Activated T-cell treated with anti-CD3 and anti-CD28 coated beads for 24 hours (primary cell): ENCODE results near the gene FAM193B.
"Not testable (repeated sequence)": the region's sequence is repeated elsewhere in the genome, so short reads cannot be mapped to it uniquely, and the experiment has no call there.

Experiments used
- DNase-seq: peaks from one replicate; pipeline ENCODE4 v3.0.0-alpha.2; 2020; ENCODE audit warnings: low read depth

The FAM193B gene

DNA sequence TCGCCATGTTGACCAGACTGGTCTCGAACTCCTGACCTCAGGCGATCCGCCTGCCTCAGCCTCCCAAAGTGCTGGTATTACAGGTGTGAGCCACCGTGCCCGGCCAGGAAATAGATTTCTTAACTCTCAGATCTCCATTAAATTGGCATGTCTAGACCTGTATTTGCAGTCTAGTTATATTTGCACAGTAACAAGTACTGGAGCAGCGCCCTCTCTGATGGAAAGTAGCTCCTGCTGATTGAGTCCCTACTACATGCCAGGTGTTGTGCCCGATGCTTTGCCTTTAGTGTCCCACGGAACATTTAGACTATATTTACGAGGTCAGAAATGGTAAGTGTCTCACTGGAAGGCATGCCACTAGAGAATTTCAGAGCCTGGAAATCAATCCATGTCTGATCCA, 21.8 kb upstream of the FAM193B start:
- no peak for DNase-seq

DNA sequence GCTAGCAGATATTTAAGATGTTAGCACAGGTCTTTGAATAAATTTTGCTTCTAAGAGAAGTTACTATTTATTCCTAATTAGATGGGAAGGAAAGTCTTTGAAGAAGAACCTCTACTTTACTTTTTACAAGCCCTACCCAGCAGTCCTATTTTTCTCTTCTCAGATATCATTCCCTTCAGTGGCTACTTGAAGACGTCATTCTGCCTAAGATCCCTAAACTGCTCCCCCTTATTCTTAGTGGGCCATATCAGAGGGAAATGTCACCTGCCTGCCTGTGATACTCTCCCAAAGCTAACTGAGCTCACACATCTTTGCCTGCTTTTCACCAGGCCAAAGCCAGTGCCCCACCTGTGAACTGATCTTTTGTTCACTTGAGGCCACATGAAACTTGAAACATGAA, 21.1 kb upstream of the FAM193B start:
- no peak for DNase-seq

- no peak for DNase-seq
Observed at GRCh38 chr5:177569894-177570293, 15.5 kb upstream of the FAM193B start.

DNA sequence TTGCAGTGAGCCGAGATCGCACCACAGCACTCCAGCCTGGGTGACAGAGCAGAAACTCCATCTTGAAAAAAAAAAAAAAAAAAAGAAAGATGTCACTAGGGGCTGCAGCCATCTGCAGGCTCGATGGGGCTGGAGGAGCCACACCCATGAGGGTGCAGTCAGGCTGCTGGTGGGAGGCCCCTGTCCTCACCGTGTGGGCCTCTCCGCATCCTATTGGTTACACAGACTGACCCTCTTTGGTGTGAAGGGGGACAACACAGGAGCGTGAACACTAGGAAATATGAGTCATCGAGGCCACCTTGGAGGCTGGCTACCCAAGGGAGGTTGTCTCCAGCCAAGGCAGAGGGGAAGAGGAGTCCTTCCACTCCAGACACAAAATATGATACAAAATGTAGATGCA, 14.0 kb upstream of the FAM193B start:
- DNase-seq: no peak

DNA sequence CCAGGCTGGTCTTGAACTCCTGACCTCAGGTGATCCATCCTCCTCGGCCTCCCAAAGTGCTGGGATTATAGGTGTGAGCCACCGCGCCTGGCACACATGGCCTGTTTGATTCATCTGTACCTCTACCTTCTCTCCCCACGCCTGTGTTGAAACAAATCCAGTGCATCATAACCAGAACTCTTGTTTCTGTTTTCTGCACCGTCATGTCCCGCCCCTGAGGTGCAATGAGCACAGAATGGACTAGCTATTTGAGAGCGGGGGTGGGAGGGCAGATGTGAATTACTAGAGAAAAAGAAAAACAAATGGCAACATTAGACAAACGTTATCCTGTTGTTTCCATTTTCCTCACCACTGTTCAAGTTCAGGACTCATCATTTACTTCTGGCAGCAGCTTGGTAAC, 10.7 kb upstream of the FAM193B start:
- DNase-seq: no peak

DNA sequence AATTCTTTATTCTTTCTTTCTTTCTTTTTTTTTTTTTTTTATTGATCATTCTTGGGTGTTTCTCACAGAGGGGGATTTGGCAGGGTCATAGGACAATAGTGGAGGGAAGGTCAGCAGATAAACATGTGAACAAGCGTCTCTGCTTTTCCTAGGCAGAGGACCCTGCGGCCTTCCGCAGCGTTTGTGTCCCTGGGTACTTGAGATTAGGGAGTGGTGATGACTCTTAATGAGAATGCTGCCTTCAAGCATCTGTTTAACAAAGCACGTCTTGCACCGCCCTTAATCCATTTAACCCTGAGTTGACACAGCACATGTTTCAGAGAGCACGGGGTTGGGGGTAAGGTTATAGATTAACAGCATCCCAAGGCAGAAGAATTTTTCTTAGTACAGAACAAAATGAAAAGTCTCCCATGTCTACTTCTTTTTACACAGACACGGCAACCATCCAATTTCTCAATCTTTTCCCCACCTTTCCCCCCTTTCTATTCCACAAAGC, 5.1 kb upstream of the FAM193B start:
- DNase-seq: not testable (repeated sequence)

- DNase-seq: no peak
Observed at GRCh38 chr5:177557796-177558195, 3.4 kb upstream of the FAM193B start.

DNA sequence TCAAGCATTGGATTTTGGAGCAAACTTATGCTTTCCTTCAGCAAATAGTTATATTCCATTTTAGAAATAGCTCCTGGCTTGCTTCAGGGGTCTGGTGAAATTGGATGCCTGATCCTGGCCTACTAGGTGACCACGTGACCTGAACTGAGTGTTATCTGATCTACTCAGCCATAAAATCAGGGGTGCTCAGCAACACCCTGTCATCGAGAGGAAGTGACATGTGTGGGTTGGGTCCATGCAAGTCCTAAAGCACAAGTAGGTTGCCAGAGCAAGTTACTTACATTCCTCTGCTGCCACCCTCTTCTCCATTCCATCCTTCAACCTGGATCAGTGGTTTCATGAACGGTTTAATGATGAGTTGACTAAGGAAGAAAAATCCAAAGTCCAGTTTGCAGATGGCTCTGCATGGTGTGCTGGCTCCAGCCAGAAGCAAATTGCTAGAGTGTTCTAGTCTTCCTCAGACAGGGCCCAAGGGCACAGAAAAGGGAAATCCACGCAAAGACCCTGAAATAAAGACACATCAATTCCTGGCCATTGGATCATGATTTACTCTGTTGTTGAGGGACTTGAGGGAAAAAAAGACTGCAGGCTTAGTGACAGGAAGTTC, 2.8 kb upstream of the FAM193B start:
- DNase-seq: no peak

- no peak for DNase-seq
Observed at GRCh38 chr5:177555665-177556064, 1.3 kb upstream of the FAM193B start.

DNA sequence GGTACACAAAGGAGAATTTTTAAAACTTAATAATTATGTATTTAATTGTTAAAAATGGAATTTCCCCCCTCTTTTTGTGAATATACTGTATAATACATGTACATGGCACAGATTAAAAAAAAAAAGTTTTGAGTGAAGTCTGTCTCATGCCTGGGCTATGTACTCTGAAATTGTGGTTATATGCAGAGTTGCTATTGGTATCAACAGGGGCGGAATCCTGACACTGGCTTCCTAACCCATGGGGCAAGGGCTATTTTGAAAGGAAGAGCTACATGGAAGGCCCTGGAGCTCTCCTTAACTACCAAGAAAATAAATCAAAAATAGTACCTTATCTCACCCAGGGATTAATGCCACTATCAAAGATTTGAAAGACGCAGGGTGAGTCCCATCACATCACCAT, 865 bp upstream of the FAM193B start:
- DNase-seq: no peak

GRCh38 chr5:177553671-177554429, 513 bp downstream of the FAM193B start:
- DNase-seq: peak; percentile 16

- DNase-seq: no peak
Observed at GRCh38 chr5:177552839-177553455, 1.4 kb downstream of the FAM193B start.

- DNase-seq: no peak
Observed at GRCh38 chr5:177550122-177550521, 4.2 kb downstream of the FAM193B start.

- DNase-seq: no peak
Observed at GRCh38 chr5:177548495-177548894, 5.9 kb downstream of the FAM193B start.

DNA sequence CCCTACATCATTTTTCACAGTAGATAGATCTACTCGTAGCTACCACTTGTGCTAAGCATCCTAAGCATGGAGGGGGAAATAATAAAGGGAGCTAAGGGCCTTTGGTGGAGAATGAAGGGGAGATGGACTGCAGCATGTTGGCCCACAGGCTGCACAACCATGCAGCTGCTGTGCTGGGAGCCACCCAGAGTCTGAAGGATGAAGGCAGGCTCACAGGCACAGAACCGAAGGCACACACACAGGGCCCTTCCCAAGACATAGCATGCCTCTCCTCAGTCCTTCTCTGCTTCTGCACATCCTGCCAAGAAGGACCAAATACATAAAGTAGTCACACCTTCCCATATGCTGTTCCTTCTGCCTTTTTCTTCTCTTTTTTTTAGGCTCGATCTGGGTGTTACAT, 6.6 kb downstream of the FAM193B start:
- no peak for DNase-seq

GRCh38 chr5:177546258-177546741, 8.1 kb downstream of the FAM193B start:
- no peak for DNase-seq

DNA sequence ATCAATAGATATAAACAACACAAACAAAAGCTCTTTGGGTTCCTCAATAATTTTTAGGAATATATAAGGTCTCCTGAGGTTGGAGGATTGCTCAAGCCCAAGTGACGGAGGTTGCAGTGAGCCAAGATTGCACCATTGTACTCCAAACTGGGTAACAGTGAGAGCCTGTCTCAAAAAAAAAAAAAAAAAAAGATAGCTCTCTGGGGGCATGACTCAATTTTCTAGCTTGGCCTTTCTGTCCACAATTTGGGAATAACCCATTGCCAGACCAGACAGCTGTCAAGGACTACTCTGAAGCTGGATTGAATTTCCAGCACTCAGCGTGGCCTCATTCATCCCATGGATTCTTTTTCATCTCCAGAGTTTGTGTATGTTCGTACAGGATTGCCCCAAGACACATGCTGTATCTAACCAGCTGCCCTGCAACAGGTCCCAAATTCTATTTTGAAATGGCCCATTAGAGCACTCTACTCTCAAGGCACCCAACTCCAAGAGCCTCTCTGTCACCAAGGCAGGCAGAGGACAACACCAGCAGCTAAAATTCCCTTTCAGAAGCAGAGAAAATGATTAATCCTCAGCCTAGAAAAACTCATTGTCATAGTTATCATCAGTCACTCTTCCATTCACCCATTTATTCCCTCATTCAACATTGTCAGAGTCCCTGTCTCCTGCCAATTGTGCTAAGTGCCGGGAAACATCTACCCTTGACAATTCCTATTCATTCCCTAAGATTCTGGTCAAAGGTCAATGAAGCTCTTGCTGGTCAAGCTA, 8.7 kb downstream of the FAM193B start:
- DNase-seq: no peak

DNA sequence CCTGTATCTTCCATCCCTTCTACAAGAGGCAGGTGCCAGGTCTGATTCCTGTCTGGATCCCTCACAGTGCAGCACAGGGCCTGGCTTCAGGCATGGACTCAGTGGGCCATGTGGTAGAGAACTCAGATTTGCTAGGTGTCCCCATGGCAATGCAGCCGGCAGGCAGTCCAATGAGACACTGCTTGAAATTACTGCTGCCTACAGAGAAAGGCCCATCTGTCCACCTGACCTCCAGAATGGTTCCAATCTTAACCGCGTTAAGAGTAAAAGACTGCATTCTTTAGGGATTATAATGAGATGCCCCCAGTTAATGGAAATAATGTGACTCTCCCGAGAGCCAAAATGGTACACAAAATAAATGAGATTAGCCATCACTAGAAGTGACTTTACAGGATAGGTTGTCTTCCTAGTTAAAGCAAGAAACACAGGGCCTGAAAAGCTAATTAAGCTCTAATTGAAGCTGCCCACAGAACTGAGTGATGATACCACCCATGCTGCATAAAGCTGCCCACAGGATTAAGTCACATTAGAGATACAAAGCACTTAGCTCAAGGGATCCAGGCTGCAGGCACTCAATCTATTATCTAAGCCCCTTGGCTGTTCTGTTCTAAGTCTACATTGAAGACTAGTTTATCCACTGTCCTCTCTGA, 11.4 kb downstream of the FAM193B start:
- no peak for DNase-seq

DNA sequence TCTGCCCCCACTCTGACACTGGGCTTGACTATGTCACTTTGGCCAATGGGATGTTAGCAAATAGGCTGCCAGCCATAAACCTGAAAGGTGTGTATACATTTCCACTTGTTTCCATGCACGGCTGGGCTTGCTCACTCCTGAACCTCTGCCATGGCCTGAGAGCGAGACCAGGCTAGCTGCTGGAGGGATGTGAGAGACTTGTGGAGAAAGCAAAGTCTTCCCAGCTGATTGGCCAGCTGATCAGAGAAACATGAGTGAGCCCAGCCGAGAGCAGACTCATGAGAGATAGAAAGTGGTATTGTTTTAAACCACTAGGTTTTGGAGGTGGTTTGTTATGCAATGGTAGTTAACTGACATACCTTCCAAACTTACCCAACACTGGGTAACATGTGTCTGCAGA, 13.9 kb downstream of the FAM193B start:
- no peak for DNase-seq

- no peak for DNase-seq
Observed at GRCh38 chr5:177539411-177539810, 15.0 kb downstream of the FAM193B start.

- no peak for DNase-seq
Observed at GRCh38 chr5:177538876-177539275, 15.5 kb downstream of the FAM193B start.
